ENCODE data around the gene MSI1. TPM values are rescaled to one million over a fixed set of nuclear protein-coding genes. Genes with fewer than 3 reads are reported as not detected.

MSI1 gene
- total RNA-seq, 6 experiments from 2014 or later = 0.06 to 1.6 TPM; not detected in 4

GRCh38 chr12:120347766-120348165, 21.2 kb downstream of the MSI1 start:
- DNase-seq = no peak
- Histone ChIP-seq H3K36me3 (no peaks in the 10 kb centered on the region), H3K4me1 (peaks cover 0 to 17% (median 6%) of the 10 kb centered on the region in 4 donors), H3K4me3 (no peak overlapping the region), H3K27ac (no peak overlapping the region), H3K27me3 (no peaks in the 10 kb centered on the region), H3K9me3 (no peaks in the 10 kb centered on the region)
- ATAC-seq = no peak
- TF ChIP-seq CTCF (IDR thresholded peaks at IDR 0.05) (no peak), POLR2A (IDR thresholded peaks at IDR 0.05) (no peak)
- intact Hi-C loops (cut with DNase I) = no loop called here
- no CpG with 5 or more reads among the region's 11 CpGs for WGBS (ENCODE audit: insufficient coverage, low coverage, low lambda C conversion rate, missing lambda C conversion rate)

- no peak overlapping the region for H3K4me3 ChIP-seq
- H3K27me3 ChIP-seq = no peaks in the 10 kb centered on the region
- no peaks in the 10 kb centered on the region for H3K36me3 ChIP-seq
- peaks cover 0 to 25% (median 11%) of the 10 kb centered on the region in 4 donors for H3K4me1 ChIP-seq
- no peaks in the 10 kb centered on the region for H3K9me3 ChIP-seq
- ATAC-seq (no peak), DNase-seq (no peak)
- no peak overlapping the region for H3K27ac ChIP-seq
- intact Hi-C loops (cut with DNase I) = no loop called here
- TF ChIP-seq CTCF (IDR thresholded peaks at IDR 0.05) = no peak
- TF ChIP-seq POLR2A (IDR thresholded peaks at IDR 0.05) = no peak
- WGBS (ENCODE audit: insufficient coverage, low coverage, low lambda C conversion rate, missing lambda C conversion rate) = 89% methylated on average over 4 of the region's 7 CpGs
These were observed 22.3 kb downstream of the MSI1 start for GRCh38 chr12:120346681-120347080.

- no peak for ATAC-seq
- DNase-seq = no peak
- H3K27me3 ChIP-seq = no peaks in the 10 kb centered on the region
- 20% methylated on average over 1 of the region's 15 CpGs for WGBS (ENCODE audit: insufficient coverage, low coverage, low lambda C conversion rate, missing lambda C conversion rate)
- no peaks in the 10 kb centered on the region for H3K9me3 ChIP-seq
- TF ChIP-seq POLR2A (IDR thresholded peaks at IDR 0.05) = no peak
- no peak for TF ChIP-seq CTCF (IDR thresholded peaks at IDR 0.05)
- no peaks in the 10 kb centered on the region for H3K36me3 ChIP-seq
- H3K27ac ChIP-seq = no peak overlapping the region
- peaks cover 0 to 19% (median 9%) of the 10 kb centered on the region in 4 donors for H3K4me1 ChIP-seq
- intact Hi-C loops (cut with DNase I) = no loop called here
- H3K4me3 ChIP-seq = no peak overlapping the region
These were observed 22.9 kb downstream of the MSI1 start for GRCh38 chr12:120346031-120346430.

- Histone ChIP-seq H3K4me1 (peaks cover 0 to 9% (median 4%) of the 10 kb centered on the region in 4 donors), H3K27ac (no peak overlapping the region), H3K36me3 (no peaks in the 10 kb centered on the region), H3K4me3 (no peak overlapping the region), H3K27me3 (no peaks in the 10 kb centered on the region), H3K9me3 (no peaks in the 10 kb centered on the region)
- intact Hi-C loops (cut with DNase I) = no loop called here
- DNase-seq (no peak), ATAC-seq (no peak)
- TF ChIP-seq POLR2A (IDR thresholded peaks at IDR 0.05) (no peak), CTCF (IDR thresholded peaks at IDR 0.05) (no peak)
- 61% methylated on average over 4 of the region's 8 CpGs for WGBS (ENCODE audit: insufficient coverage, low coverage, low lambda C conversion rate, missing lambda C conversion rate)
These were observed 25.3 kb downstream of the MSI1 start for GRCh38 chr12:120343692-120344091.

GRCh38 chr12:120343039-120343537, 25.9 kb downstream of the MSI1 start:
- Histone ChIP-seq H3K27ac (no peak overlapping the region), H3K9me3 (no peaks in the 10 kb centered on the region), H3K4me3 (no peak overlapping the region), H3K4me1 (peaks cover 0 to 9% (median 4%) of the 10 kb centered on the region in 4 donors), H3K36me3 (no peaks in the 10 kb centered on the region), H3K27me3 (no peaks in the 10 kb centered on the region)
- 91% methylated on average over 4 of the region's 10 CpGs for WGBS (ENCODE audit: insufficient coverage, low coverage, low lambda C conversion rate, missing lambda C conversion rate)
- DNase-seq (no peak), ATAC-seq (no peak)
- intact Hi-C loops (cut with DNase I) = no loop called here
- TF ChIP-seq POLR2A (IDR thresholded peaks at IDR 0.05) (no peak), CTCF (IDR thresholded peaks at IDR 0.05) (no peak)

Measured in right lobe of liver (tissue), 6 donors.